NOMO-1 (cell line): ENCODE measurements around the gene RCE1.
"Not testable (repeated sequence)": the region's sequence is repeated elsewhere in the genome, so short reads cannot be mapped to it uniquely, and the experiment has no call there.

Source experiments
- DNase-seq, 2 experiments: peaks; one replicate each; lab custom pipeline; 2025; ENCODE audit not compliant: unreplicated experiment in 2 of 2; lab: John Stamatoyannopoulos, UW

RCE1 gene, protein sequence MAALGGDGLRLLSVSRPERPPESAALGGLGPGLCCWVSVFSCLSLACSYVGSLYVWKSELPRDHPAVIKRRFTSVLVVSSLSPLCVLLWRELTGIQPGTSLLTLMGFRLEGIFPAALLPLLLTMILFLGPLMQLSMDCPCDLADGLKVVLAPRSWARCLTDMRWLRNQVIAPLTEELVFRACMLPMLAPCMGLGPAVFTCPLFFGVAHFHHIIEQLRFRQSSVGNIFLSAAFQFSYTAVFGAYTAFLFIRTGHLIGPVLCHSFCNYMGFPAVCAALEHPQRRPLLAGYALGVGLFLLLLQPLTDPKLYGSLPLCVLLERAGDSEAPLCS

DNA sequence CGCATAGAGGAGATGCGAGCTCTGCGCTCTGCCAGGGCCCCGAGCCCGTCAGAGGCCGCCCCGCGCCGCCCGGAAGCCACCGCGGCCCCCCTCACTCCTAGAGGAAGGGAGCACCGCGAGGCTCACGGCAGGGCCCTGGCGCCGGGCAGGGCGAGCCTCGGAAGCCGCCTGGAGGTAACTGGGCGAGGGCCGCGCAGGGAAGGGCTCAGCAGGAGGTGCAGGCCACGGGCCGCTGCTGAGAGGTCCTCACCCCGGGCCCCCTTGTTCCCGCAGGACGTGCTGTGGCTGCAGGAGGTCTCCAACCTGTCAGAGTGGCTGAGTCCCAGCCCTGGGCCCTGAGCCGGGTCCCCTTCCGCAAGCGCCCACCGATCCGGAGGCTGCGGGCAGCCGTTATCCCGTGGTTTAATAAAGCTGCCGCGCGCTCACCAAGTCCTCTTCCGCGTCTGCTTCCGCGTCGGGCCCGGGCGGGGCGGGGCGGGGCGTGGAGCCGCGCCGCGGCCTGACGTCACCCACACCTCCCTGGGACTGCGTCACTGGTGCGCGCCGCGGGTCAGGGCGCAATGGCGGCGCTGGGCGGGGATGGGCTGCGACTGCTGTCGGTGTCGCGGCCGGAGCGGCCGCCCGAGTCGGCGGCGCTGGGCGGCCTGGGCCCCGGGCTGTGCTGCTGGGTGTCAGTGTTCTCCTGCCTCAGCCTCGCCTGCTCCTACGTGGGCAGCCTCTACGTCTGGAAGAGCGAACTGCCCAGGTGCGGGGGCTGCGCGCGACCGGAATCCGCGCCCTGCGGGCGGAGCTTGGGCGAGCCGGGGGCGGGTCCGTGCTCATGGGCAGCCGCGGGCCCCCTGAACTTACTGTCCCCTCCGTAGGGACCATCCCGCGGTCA is at the start of gene RCE1:
RCE1 (plus strand) TSS at position 546 of the 880 bp plus-strand sequence; CDS start at position 561, 15 bp downstream.
- DNase-seq: peak; percentile 79 to 93

DNA sequence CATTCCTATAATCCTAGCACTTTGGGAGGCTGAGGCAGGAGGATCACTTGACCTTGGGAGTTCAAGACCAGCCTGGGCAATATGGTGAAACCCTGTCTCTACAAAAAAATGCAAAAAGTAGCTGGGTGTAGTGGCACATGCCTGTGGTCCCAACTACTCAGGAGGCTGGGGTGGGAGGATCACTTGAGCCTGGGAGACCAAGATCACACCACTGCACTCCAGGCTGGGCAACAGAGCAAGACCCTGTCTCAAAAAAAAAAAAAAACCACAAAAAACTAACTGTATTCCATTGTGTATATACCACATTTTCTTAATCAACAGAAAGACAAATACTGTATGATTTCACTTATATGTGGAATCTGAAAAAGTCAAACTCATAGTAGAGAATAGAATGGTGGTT is 43.4 kb upstream of the RCE1 start:
- DNase-seq: not testable (repeated sequence)

DNA sequence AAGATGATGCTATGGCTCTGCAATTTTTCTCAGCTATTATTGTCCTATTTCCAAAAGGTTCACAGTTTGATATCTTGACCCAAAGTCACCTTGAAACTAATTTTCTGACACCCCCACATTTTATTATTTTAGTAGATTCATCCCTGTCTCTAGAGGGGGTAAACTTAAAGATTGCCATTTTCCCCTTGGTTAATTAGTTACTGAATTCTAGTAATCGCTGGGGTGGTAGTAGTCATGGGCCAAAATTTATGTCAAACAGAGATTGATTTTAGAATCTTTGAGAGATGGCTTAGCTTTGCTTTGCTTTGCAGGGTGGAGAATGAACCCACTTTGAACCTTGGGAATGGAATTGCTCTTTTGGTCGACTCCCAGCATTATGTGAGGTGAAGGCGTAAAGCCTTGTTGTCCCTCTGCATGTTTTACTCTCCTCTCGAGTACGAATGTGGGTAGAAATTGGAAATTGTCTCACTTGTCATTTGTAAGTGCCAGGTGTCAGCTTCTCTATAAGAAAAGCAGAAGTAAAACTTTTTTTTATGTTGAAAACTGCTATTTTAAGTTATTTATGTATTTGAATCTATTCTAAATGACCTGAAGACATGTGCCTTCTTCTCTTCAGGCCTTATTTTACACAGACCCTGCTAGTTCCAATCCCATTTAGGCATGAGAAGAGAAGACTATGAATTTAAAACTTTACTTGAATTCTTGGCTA is 42.4 kb upstream of the RCE1 start:
- peak in 1 of 2 experiments; percentile 40 for DNase-seq

DNA sequence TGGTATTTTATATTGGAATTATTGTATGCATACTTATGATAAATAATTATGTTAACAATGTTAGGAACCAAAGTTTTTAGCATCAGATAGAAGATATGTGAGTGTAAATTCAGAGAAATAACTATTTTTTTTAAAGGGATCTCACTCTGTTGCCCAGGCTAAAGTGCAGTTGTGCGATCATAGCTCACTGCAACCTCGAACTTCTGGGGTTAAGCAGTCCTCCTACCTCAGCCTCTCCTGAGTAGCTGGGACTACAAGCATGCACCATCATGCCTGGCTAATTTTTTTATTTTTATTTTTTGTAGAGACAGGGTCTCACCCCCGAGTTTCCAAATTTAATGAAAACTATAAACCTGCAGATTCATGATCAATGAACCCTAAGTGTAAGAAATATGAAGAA is 33.6 kb upstream of the RCE1 start:
- DNase-seq: no peak

DNA sequence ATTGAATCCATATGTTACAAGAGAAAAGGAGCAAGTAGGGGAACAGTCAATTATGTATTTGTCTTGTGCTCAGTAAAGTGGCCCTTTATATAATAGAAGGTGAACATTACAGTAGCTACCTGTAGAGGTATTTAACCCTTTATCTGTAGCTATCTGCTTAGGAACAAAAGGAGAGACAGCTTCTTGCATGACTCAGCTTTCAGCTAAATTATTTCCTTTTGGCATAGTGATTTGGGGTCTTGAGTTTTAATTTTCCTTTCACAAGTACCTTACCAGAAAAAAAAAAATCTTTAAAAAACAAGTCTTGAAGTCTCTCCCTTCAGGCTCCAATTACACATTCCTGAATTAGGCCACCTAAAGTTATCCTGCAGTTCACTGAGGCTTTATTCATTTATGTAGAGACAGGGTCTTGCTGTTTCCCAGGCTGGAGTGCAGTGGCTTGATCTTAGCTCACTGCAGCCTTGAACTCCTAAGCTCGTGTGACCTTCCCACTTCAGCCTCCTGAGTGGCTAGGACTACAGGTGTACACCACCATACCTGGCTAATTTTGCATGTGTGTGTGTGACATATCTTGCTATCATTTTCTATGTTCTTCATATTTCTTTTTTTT is 32.6 kb upstream of the RCE1 start:
- DNase-seq: no peak

DNA sequence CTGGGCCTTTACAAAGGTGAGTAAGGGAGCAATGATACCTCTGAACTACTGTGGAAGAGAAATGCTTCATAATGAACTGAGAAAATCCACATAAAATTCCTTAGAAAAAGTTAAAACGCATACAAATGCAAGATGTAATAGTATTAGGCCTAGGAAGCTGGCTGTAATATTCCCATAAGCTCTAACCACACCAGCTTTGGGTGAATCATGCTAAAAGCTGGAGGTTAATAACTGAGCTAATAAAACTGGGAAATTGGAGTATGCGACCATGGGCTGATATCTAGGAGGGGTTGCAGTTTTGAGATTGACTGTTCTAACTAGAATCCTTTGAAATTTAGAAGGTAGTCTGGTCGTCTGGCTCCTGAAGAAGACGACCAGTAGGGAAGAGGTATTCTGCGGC is 28.6 kb upstream of the RCE1 start:
- no peak for DNase-seq

DNA sequence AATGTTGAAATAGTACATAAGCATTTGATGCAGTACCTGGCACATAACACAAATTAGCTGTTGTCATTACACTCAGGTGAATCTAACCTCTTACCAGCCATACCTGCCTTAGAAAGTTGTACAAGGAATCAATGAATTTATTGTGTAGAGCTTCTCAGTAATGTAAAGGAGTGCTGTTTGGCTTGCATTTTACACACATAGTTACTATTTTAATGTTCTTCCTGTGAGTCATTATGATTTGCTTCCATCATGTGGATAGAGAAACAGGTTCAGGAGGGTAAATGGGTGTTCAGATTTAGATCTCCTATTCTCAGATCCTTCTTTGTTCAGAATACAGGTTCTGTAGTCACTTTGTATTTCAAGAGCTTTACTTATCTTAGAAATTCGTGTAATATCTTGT is 27.6 kb upstream of the RCE1 start:
- no peak for DNase-seq

DNA sequence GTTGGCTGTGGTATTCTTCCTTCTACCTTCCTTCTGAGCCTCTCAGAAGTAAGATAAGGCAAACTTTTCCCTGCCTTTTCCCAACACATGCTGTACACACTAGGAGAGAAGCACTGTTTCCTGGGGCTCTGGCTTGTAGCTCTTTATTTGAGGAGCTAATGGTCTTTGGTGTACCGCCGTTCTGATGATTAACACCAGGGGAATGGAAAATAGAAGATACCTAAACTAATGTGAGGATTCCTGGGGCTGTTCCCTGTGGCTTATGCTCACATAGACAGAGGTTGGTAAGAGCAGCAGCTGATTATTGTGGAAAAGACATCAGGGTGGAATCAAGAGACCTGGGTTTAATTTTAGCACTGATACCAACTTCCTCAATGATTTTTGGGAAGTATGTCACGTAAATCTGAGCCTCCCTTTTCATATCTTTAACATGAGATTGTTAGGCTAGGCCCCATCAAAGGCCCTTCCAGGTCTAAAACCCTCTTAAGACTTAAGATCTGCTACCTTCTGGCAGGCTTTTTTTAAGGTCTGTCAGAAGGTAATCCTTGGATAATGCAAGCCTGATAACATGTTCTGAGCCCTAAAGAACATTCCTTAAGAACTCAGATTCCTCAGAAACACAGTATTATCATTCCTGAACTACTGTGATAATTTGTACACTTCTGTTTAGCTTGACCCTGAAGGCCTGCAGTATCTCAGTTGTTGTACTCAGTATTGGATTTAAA is 24.8 kb upstream of the RCE1 start:
- no peak for DNase-seq

DNA sequence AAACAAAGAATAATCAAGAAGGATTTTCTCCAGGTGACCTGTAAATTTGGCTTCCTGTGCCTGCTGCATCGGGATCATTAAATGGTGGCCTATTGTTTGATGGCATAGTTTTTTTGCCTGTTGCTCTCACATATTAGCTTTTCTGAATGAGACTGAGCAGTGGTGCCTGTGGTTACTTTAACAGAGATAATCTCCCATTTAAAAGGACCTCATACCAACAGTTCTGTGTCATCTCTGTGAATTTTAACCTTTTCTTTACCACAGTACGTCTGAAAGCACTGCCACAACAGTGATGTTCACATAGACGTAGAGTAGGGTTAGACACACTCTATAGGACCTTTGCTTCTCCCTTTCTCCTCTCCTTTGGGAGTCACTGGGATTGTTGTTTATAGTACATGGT is 22.9 kb upstream of the RCE1 start:
- DNase-seq: no peak

DNA sequence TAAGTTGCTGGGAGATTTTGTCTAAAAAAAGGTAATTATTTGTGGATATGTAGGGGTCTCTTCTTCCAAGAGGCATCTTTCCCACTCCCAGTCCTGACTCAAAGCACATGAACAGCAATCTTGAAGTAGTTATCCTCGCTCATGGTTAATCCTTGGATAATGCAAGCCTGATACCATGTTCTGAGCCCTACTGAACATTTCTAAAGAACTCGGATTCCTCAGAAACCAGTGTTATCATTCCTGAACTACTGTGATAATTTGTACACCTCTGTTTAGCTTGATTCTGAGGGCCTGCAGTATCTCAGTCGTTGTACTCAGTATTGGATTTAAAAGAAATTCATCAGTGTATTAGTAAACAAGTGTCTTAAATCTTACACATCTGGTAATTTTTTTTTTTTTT is 22.3 kb upstream of the RCE1 start:
- no peak for DNase-seq

DNA sequence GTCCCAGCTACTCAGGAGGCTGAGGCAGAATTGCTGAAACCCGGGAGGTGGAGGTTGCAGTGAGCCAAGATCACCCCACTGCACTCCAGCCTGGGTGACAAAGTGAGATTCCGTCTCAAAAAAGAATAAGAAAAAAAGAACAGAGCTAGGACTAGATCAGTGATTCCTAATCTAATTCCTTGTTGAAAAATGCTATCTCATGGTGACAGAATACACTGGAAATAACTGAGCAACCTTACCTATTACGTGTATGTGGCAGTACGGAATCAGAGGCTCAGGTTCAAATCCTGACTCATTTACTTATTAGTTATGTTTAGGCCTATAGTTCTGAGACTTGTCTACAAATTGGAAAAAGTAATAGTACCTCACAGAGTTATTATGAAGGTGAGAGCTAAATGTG is 19.5 kb upstream of the RCE1 start:
- no peak for DNase-seq

DNA sequence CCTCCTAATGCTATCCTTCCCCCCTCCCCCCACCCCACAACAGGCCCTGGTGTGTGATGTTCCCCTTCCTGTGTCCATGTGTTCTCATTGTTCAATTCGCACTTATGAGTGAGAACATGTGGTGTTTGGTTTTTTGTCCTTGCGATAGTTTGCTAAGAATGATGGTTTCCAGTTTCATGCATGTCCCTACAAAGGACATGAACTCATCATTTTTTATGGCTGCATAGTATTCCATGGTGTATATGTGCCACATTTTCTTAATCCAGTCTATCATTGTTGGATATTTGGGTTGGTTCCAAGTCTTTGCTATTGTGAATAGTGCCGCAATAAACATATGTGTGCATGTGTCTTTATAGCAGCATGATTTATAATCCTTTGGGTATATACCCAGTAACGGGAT is 18.7 kb upstream of the RCE1 start:
- DNase-seq: not testable (repeated sequence)

DNA sequence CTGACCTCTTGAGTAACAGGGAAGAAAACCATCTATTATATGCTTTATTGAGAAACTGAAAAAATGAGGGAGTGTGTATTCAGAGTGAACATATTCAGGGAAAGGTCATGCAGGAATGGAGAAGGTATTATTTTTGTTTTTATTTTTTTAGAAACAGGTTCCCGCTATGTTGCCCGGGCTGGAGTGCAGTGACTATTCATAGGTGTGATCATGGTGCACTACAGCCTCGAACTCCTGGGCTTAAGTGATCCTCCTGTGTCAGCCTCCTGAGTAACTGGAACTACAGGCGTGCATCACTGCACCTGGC is 8.7 kb upstream of the RCE1 start:
- no peak for DNase-seq

DNA sequence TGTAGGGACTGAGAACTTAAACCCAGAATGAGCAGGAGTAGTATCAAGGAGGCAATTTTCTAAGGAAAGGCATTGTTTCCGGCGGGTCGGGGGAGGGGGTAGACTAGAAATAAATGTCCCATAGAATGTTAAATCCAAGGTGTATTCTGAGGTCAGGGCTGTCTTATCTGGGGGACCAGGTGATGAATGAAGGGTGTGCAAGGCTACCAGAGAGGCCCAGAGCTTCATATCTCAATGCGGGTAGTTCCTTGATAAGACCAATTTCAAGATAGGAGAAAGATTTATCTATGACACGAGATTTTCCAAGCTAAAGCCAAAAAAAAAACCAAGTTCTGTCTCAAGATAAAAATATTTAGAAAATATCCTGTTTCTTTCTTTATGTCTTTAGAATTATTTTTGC is 8.3 kb upstream of the RCE1 start:
- DNase-seq: no peak

DNA sequence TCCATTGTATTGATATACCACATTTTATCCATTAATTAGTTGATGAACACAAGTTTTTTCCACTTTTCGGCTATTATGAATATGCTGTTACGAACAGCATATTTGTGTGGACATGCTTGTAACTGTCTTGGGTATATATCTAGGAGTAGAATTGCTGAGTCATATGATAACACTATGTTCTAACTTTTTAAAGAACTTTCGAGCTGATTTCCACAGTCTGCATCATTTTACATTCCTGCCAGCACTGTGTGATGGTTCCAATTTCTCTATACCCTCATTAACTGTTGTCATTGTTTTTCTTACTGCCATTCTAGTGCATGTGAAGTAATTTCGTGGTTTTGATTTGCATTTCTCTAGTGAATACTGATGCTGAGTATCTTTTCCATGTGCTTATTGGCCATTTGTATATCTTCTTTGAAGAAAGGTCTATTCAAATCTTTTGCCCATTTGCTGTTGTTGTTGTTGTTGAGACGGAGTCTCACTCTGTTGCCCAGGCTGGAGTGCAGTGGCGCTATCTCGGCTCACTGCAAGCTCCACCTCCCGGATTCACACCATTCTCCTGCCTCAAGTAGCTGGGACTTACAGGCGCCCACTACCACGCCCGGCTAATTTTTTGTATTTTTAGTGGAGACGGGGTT is 7.4 kb upstream of the RCE1 start:
- DNase-seq: peak in 1 of 2 experiments; percentile 8

DNA sequence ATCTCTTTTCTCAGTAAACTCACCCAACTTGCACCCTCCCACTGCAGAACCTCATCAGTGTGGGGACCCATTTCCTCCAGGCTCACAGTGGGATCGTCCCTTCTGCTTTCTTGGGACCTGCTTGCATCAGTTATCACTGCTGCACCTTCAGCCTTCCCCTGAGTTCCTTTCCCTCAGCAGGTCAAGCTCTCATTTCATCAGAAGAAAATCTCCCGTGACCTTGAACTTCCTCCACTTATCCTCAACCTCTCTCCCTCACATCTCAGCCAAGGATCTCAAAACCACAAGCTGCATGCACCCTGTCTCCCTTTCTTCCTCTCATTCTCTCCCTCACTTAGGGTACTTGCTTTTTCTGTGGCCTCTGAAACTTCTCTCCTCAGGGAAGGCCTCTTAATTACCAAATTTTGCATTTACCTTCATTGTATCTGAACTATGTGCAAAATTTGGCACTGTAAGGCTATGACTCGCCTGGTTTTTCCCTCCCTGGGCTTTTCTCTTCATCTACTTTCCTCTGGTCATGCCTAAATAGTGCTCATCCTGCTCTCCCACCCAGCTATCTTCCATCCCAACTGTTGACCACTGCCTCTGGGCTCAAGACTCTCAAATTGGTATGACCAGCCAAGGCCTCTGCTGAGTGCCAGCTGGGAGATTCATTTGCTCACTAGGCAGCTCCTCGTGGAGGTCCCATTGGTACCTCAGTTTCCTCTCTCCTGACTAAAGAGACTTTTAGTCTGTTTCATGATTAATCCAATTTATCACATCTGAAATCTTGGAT is 2.7 kb upstream of the RCE1 start:
- DNase-seq: no peak

DNA sequence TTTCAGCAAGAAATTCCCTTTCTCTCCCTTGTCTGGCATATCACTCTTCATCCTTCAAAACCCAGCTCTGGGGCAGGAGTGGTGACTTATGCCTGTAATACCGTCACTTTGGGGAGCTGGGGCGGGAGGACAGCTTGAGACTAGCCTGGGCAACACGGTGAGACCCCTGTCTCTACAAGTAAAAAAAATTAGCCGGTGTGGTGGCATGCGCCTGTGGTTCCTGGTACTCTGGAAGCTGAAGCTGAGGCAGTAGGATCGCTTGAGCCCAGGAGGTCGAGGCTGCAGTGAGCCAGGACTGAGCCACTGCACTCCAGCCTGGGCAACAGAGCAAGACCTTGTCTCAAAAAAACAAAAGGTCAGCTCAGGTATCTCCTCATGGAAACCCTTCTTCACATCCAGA is 1.4 kb upstream of the RCE1 start:
- no peak for DNase-seq

DNA sequence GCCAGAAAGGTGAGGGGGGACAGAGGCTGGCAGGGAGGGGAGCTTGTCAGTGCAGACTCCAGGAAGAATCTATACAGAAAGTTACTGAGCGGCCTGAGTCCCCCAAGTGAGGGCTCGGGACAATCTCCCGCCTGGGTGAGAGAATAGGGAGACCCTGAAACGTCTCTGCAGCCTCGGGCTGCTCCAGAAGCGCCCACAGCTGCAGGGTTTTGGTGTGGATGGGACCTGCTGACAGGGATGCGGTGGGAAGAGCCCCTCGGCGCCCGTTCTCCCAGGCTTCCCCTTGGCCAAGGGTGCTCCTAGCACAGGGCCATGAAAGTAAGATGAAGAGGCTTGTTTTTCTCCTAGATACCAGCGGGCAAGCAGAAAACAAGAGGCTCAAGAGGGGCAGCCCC is 743 bp upstream of the RCE1 start:
- no peak for DNase-seq

DNA sequence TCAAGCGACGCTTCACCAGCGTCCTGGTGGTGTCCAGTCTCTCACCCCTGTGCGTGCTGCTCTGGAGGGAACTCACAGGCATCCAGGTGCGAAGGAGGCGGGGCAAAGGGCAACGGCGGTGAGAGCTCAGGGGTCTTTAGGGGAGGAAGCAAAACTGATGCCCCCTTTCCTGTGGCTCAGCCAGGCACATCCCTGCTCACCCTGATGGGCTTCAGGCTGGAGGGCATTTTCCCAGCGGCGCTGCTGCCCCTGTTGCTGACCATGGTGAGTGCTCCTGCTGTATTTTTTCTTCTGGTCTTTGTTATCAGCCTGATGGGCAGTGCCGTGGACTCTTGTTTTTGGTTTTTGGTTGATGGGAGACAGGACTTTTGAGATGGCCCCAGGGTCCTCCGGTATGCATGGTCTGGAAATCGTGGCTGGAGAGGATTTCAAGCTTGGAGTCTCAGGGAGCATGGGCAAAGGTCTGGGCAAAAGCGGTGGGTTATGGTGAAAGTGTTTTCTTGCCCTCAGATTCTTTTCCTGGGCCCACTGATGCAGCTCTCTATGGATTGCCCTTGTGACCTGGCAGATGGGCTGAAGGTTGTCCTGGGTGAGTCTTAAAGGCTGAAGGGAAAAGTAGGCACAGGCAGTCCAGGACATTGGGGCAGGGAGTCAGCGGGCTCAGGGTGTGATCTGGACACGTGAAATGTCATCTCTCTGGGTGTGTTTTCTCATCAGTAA is 695 bp downstream of the RCE1 start:
- no peak for DNase-seq
